ENCODE measurements around the gene ATP4B. TPM values are rescaled to one million over a fixed set of nuclear protein-coding genes. Genes with fewer than 3 reads are reported as not detected.

ATP4B gene
- total and polyA plus RNA-seq, 2 donors (not counting 3 experiments of a cell fraction or from before 2014, with no cell fraction given): 0.06 TPM; not detected in 1

DNA sequence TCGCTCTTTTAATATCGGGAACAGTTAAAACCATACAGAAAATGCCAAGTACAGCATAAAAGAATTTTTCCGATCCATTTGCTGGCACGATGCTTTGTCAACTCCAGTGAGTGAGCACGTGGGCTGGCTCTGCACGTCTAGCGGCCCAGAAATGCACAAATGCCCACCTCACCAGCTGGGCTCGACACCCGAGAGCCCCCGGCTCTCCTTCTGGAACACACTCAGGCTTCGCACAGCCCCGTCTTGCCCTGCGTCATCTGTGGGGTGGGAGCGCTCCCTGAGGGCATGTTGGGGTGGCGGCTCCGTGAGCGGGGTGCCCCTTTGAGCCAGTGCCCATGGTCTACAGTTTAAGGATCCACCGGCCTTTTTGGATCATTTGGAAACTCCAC lies 24.5 kb downstream of the ATP4B start:
- Histone ChIP-seq H2AFZ (ENCODE audit: low read depth, low read length) (no peak overlapping the region), H3K4me2 (ENCODE audit: insufficient read depth, low read length) (no peak overlapping the region), H3K9me1 (replicated peaks; ENCODE audit: control insufficient read depth, extremely low read depth, insufficient read depth, low read length) (no peaks in the 10 kb centered on the region), H3K27ac (ENCODE audit: insufficient read depth, low read depth, low read length) (no peak overlapping the region), H3K36me3 (ENCODE audit: control insufficient read depth in 2 of 2, extremely low read depth in 1 of 2, insufficient read depth in 2 of 2, low read length in 2 of 2) (peaks cover 12 to 50% of the 10 kb centered on the region in 2 experiments), H4K20me1 (replicated peaks; ENCODE audit: control insufficient read depth, extremely low read depth, insufficient read depth, low read length) (no peaks in the 10 kb centered on the region), H3K9me3 (replicated peaks; ENCODE audit: control insufficient read depth, insufficient read depth, low read length) (no peaks in the 10 kb centered on the region), H3K9ac (replicated peaks; ENCODE audit: extremely low read depth, insufficient read depth, low read length) (no peak overlapping the region), H3K27me3 (ENCODE audit: control insufficient read depth in 2 of 2, insufficient read depth in 2 of 2, low read length in 2 of 2) (no peaks in the 10 kb centered on the region), H3K4me3 (replicated peaks in 1 of 3; ENCODE audit: insufficient read depth in 1 of 3, low read depth in 1 of 3, low read length in 3 of 3) (no peak overlapping the region), H3K79me2 (ENCODE audit: control insufficient read depth, insufficient read depth, low read length) (peaks cover 24% of the 10 kb centered on the region), H3K4me1 (ENCODE audit: control insufficient read depth, extremely low read depth, insufficient read depth, low read length) (no peaks in the 10 kb centered on the region)
- no peak for FAIRE-seq
- dilution Hi-C loops (cut with MboI; ENCODE audit: extremely low pct_ligation_motif_present, low sequenced_read_pairs): no loop called here
- no peak for DNase-seq (ENCODE audit: low read depth, low spot score)
- no TSS peak for BruUV-seq (replicated peaks)
- CTCF ChIA-PET: no interaction called here
- POLR2A ChIA-PET: no interaction called here
- no peak for TF ChIP-seq EZH2 (IDR thresholded peaks at IDR 0.05; ENCODE audit: borderline replicate concordance, low read depth, low read length, severe bottlenecking)
- no peak for TF ChIP-seq MYC (IDR thresholded peaks at IDR 0.05; ENCODE audit: low read depth, low read length)
- TF ChIP-seq CTCF (IDR thresholded peaks at IDR 0.05; ENCODE audit: extremely low read depth in 1 of 2, insufficient read depth in 1 of 2, low read depth in 1 of 2, low read length in 2 of 2): no peak
- TF ChIP-seq JUN (IDR thresholded peaks at IDR 0.05; ENCODE audit: borderline replicate concordance, insufficient read depth, insufficient read length, low read depth): no peak
- no peak for TF ChIP-seq POLR2AphosphoS5 (IDR thresholded peaks at IDR 0.05; ENCODE audit: insufficient read depth, low read depth, low read length)
- TF ChIP-seq FOS (IDR thresholded peaks at IDR 0.05; ENCODE audit: borderline replicate concordance, insufficient read depth, low read length): no peak
- intact Hi-C loops (cut with micrococcal nuclease): no loop called here

All from endothelial cell of umbilical vein (primary cell).